Sigmoid colon (tissue), 7 donors: Measurements from ENCODE around the gene PBX3. TPM values are rescaled to one million over a fixed set of nuclear protein-coding genes. Genes with fewer than 3 reads are reported as not detected.

Source experiments
- DNase-seq: peaks from one replicate; pipeline ENCODE4 v3.0.0-alpha.2; 2019
- H3K27ac ChIP-seq, 4 donors: fragments of 200-600 bp; sonication (generic); one replicate each; pipeline ENCODE4 v1.5.1; 2016 to 2019; ENCODE audit warnings: mild to moderate bottlenecking in 1 of 4
- H3K27me3 ChIP-seq, 3 donors: fragments of 200-600 bp; sonication (generic); one replicate each; pipeline ENCODE4 v1.5.1; 2019; ENCODE audit warnings: mild to moderate bottlenecking in 1 of 3
- H3K36me3 ChIP-seq, 4 donors: fragments of 200-600 bp; sonication (generic); one replicate each; pipeline ENCODE4 v1.5.1; 2016 to 2019
- H3K4me1 ChIP-seq, 4 donors: fragments of 200-600 bp; sonication (generic); one replicate each; pipeline ENCODE4 v1.5.1; 2017 to 2019
- H3K4me3 ChIP-seq, 4 donors: fragments of 200-600 bp; sonication (generic); one replicate each; pipeline ENCODE4 v1.5.1; 2017 to 2019; ENCODE audit warnings: mild to moderate bottlenecking in 2 of 4, moderate library complexity in 1 of 4
- H3K9me3 ChIP-seq, 4 donors: fragments of 200-600 bp in 3 of 4; sonication (generic) in 3 of 4; one replicate each; pipeline versions ENCODE4 v1.5.1 to v1.6.1; 2013 to 2019
- CTCF ChIP-seq, 4 experiments: fragments of 450-650 bp in 3 of 4; fragments of 200-600 bp in 1 of 4; IDR thresholded peaks; one replicate each; pipeline ENCODE4 v1.5.1; 2016 to 2019; ENCODE audit warnings: antibody characterized with exemption in 4 of 4, mild to moderate bottlenecking in 3 of 4, moderate library complexity in 2 of 4
- EP300 ChIP-seq, 4 donors: sonication (generic); formaldehyde crosslinking; IDR thresholded peaks; one replicate each; pipeline ENCODE4 v1.6.1; 2017; ENCODE audit warnings: antibody characterized with exemption in 4 of 4
- POLR2A ChIP-seq, 2 donors: fragments of 450-650 bp; IDR thresholded peaks; one replicate each; pipeline ENCODE4 v1.6.1; 2016; ENCODE audit warnings: antibody characterized with exemption in 2 of 2, mild to moderate bottlenecking in 2 of 2, moderate library complexity in 2 of 2
- POLR2AphosphoS5 ChIP-seq, 4 donors: sonication (generic); formaldehyde crosslinking; IDR thresholded peaks; one replicate each; pipeline ENCODE4 v1.6.1; 2017; ENCODE audit warnings: antibody characterized with exemption in 4 of 4
- WGBS, 2 donors: extraction: QIAGEN DNeasy Blood & Tissue Kit; methylation state at CpG; one replicate each; pipeline ENCODE4 v1.1.7; 2013; 5-methylcytosine and 5-hydroxymethylcytosine counted together
- intact Hi-C: fragments of 100-400 bp; cut with DNase I; formaldehyde crosslinking; loops from one replicate; pipeline ENCODE4 v1.15.1; 2023
- polyA plus RNA-seq, 3 donors: library from polyadenylated mRNA; stranded (reverse); fragments of 200-250 nt; gene quantifications; one replicate each; pipeline ENCODE4 v1.2.3, GENCODE V29; 2013
- total RNA-seq, 4 donors: library from RNA; depleted of rRNA; stranded (reverse); fragments of >200 nt; gene quantifications; one replicate each; pipeline ENCODE4 v1.1.0, GENCODE V29; 2016
- donor health status: healthy with polysubstance abuse.
- donor health status: Bipolar disorder and iron deficiency.
- donor health status: healthy.

The PBX3 gene
- total and polyA plus RNA-seq, 7 donors, result 2.8 to 159 (median 90.6) TPM

- intact Hi-C loops, result no loop called here
- Histone ChIP-seq H3K4me1 (no peaks in the 10 kb centered on the region), H3K9me3 (no peaks in the 10 kb centered on the region), H3K27ac (no peak overlapping the region), H3K27me3 (no peaks in the 10 kb centered on the region), H3K4me3 (no peak overlapping the region), H3K36me3 (no peaks in the 10 kb centered on the region)
- DNase-seq, result peak; percentile 44
- WGBS, 2 donors, result 91 to 92% methylated on average over 16 of the region's 16 CpGs
- TF ChIP-seq POLR2AphosphoS5 (IDR thresholded peaks at IDR 0.05) (no peak), CTCF (IDR thresholded peaks at IDR 0.05) (no peak), POLR2A (IDR thresholded peaks at IDR 0.05) (no peak), EP300 (IDR thresholded peaks at IDR 0.05) (no peak)
Measured at GRCh38 chr9:125990186-125990792, 243.1 kb downstream of the PBX3 start.

GRCh38 chr9:125990793-125991220 is 243.6 kb downstream of the PBX3 start:
- peak; percentile 59 for DNase-seq
- TF ChIP-seq POLR2AphosphoS5 (IDR thresholded peaks at IDR 0.05) (no peak), POLR2A (IDR thresholded peaks at IDR 0.05) (no peak), CTCF (IDR thresholded peaks at IDR 0.05) (no peak), EP300 (IDR thresholded peaks at IDR 0.05) (no peak)
- intact Hi-C loops, result no loop called here

GRCh38 chr9:125991886-125992529 is 244.8 kb downstream of the PBX3 start:
- no peaks in the 10 kb centered on the region for H3K4me1 ChIP-seq
- no peak for TF ChIP-seq POLR2AphosphoS5 (IDR thresholded peaks at IDR 0.05)
- no peak for TF ChIP-seq EP300 (IDR thresholded peaks at IDR 0.05)
- TF ChIP-seq POLR2A (IDR thresholded peaks at IDR 0.05), result no peak
- TF ChIP-seq CTCF (IDR thresholded peaks at IDR 0.05), result no peak
- H3K27me3 ChIP-seq, result no peaks in the 10 kb centered on the region
- H3K4me3 ChIP-seq, result no peak overlapping the region
- 86 to 94% methylated on average over 11 of the region's 11 CpGs for WGBS, 2 donors
- no peaks in the 10 kb centered on the region for H3K36me3 ChIP-seq
- intact Hi-C loops, result no loop called here
- peak; percentile 30 for DNase-seq
- no peaks in the 10 kb centered on the region for H3K9me3 ChIP-seq
- H3K27ac ChIP-seq, result no peak overlapping the region

More at GRCh38 chr9:125990793-125991220, 243.6 kb downstream of the PBX3 start:
- H3K27me3 ChIP-seq, result no peaks in the 10 kb centered on the region
- H3K4me3 ChIP-seq, result no peak overlapping the region
- H3K27ac ChIP-seq, result no peak overlapping the region
- H3K4me1 ChIP-seq, result no peaks in the 10 kb centered on the region
- 42 to 66% methylated on average over 12 of the region's 12 CpGs for WGBS, 2 donors
- no peaks in the 10 kb centered on the region for H3K36me3 ChIP-seq
- no peaks in the 10 kb centered on the region for H3K9me3 ChIP-seq

GRCh38 chr9:125992557-125992956 is 245.4 kb downstream of the PBX3 start:
- intact Hi-C loops, result no loop called here
- TF ChIP-seq POLR2A (IDR thresholded peaks at IDR 0.05) (no peak), POLR2AphosphoS5 (IDR thresholded peaks at IDR 0.05) (no peak), EP300 (IDR thresholded peaks at IDR 0.05) (no peak), CTCF (IDR thresholded peaks at IDR 0.05) (no peak)
- H3K27ac ChIP-seq, result no peak overlapping the region
- peak; percentile 47 for DNase-seq
- H3K27me3 ChIP-seq, result no peaks in the 10 kb centered on the region
- no peak overlapping the region for H3K4me3 ChIP-seq
- no peaks in the 10 kb centered on the region for H3K4me1 ChIP-seq
- no peaks in the 10 kb centered on the region for H3K9me3 ChIP-seq
- no peaks in the 10 kb centered on the region for H3K36me3 ChIP-seq
- 82 to 83% methylated on average over 8 of the region's 8 CpGs for WGBS, 2 donors
